HepG2 (cell line): ENCODE measurements around the gene DCAF7. TPM values are rescaled to one million over a fixed set of nuclear protein-coding genes. Genes with fewer than 3 reads are reported as not detected.

Experiments used
- DR1 ChIP-seq: sonication (generic); formaldehyde crosslinking; IDR thresholded peaks from 2 replicates; pipeline ENCODE4 v1.8.0; 2021; ENCODE audit warnings: mild to moderate bottlenecking, missing genetic modification reagents, inconsistent platforms
- MYNN ChIP-seq: sonication (generic); formaldehyde crosslinking; IDR thresholded peaks from 2 replicates; pipeline ENCODE4 v1.4.0; 2020; ENCODE audit warnings: mild to moderate bottlenecking, low read depth, missing genetic modification reagents
- NKX3-1 ChIP-seq: sonication (generic); formaldehyde crosslinking; IDR thresholded peaks from 2 replicates; pipeline ENCODE4 v1.5.0; 2020; ENCODE audit warnings: missing genetic modification reagents
- NR2C2 ChIP-seq: sonication (generic); formaldehyde crosslinking; IDR thresholded peaks from 2 replicates; pipeline ENCODE4 v1.4.0; 2020; ENCODE audit warnings: missing genetic modification reagents, mild to moderate bottlenecking, moderate library complexity, borderline replicate concordance
- RFX5 ChIP-seq: IDR thresholded peaks from 2 replicates; pipeline ENCODE4 v1.6.1; 2011; ENCODE audit warnings: low read depth, low read length, improper control_type of control experiment
- SOX5 ChIP-seq: IDR thresholded peaks from 2 replicates; pipeline ENCODE4 v1.6.1; 2016; ENCODE audit warnings: borderline replicate concordance
- SYNCRIP ChIP-seq: fragments of 200-400 bp; formaldehyde crosslinking; IDR thresholded peaks from 2 replicates; pipeline ENCODE4 v1.6.1; 2018; ENCODE audit warnings: mild to moderate bottlenecking, low read depth, low read length; ENCODE audit not compliant: insufficient read depth
- ZBTB7B ChIP-seq: sonication (generic); formaldehyde crosslinking; IDR thresholded peaks from 2 replicates; pipeline ENCODE4 v1.4.0; 2020; ENCODE audit warnings: missing genetic modification reagents
- ZC3H4 ChIP-seq: sonication (generic); formaldehyde crosslinking; IDR thresholded peaks from 2 replicates; pipeline ENCODE4 v1.4.0; 2020; ENCODE audit warnings: missing genetic modification reagents, borderline replicate concordance
- ZFP37 ChIP-seq: sonication (generic); formaldehyde crosslinking; IDR thresholded peaks from 2 replicates; pipeline ENCODE4 v1.4.0; 2020; ENCODE audit warnings: missing genetic modification reagents, borderline replicate concordance
- ZNF260 ChIP-seq: sonication (generic); formaldehyde crosslinking; IDR thresholded peaks from 2 replicates; pipeline ENCODE4 v1.4.0; 2020; ENCODE audit warnings: missing genetic modification reagents, low read depth, mild to moderate bottlenecking, borderline replicate concordance
- ZNF343 ChIP-seq: sonication (generic); formaldehyde crosslinking; IDR thresholded peaks from 2 replicates; pipeline ENCODE4 v1.4.0; 2020; ENCODE audit warnings: mild to moderate bottlenecking, missing genetic modification reagents
- ZNF431 ChIP-seq: sonication (generic); formaldehyde crosslinking; IDR thresholded peaks from 2 replicates; pipeline ENCODE4 v1.9.0; 2022; ENCODE audit warnings: missing genetic modification reagents, low read depth, mild to moderate bottlenecking, borderline replicate concordance
- ZNF619 ChIP-seq: sonication (generic); formaldehyde crosslinking; IDR thresholded peaks from 2 replicates; pipeline ENCODE4 v1.4.0; 2020; ENCODE audit warnings: mild to moderate bottlenecking, missing genetic modification reagents
- ZSCAN20 ChIP-seq: sonication (generic); formaldehyde crosslinking; IDR thresholded peaks from 2 replicates; pipeline ENCODE4 v1.4.0; 2020; ENCODE audit warnings: missing genetic modification reagents, mild to moderate bottlenecking, borderline replicate concordance
- polyA plus RNA-seq, 8 experiments: library from polyadenylated mRNA; depleted of rRNA in 3 of 8; stranded (reverse) in 7 of 8; unstranded in 1 of 8; fragments of >200 nt; fragmentation: Illumina TruSeq in 4 of 8; extraction: Trizol in 4 of 8; gene quantifications; 2 replicates each; pipeline versions ENCODE4 v1.2.1 to v1.2.3, GENCODE V29; 2011 to 2016; ENCODE audit warnings: low read depth in 4 of 8, missing spikeins in 1 of 8, mixed read lengths in 1 of 8; ENCODE audit not compliant: insufficient read depth in 1 of 8
- total RNA-seq, 5 experiments: library from RNA; depleted of rRNA; stranded (reverse); fragments of >200 nt; fragmentation: Illumina TruSeq; extraction: Trizol; gene quantifications; 2 replicates each; pipeline ENCODE4 v1.2.3, GENCODE V29; 2016; ENCODE audit warnings: low read depth in 1 of 5
- TF ChIP-seq, protein P1 (sequence below): IDR thresholded peaks from 2 replicates; pipeline ENCODE4 v1.6.1; 2016
- TF ChIP-seq, protein P2 (sequence below): IDR thresholded peaks from 2 replicates; pipeline ENCODE4 v1.6.1; 2016
- TF ChIP-seq, protein P3 (sequence below): sonication (generic); formaldehyde crosslinking; IDR thresholded peaks from 2 replicates; pipeline ENCODE4 v1.4.0; 2020; ENCODE audit warnings: missing genetic modification reagents
- TF ChIP-seq, protein P4 (sequence below): sonication (generic); formaldehyde crosslinking; conservative IDR thresholded peaks from 2 replicates; pipeline ENCODE4 v1.8.0; 2022; ENCODE audit warnings: mild to moderate bottlenecking, moderate library complexity, missing genetic modification reagents
- TF ChIP-seq, protein P5 (sequence below): sonication (generic); formaldehyde crosslinking; IDR thresholded peaks from 2 replicates; pipeline ENCODE4 v1.4.0; 2020; ENCODE audit warnings: mild to moderate bottlenecking, missing genetic modification reagents

DCAF7 gene
- total and polyA plus RNA-seq, 2 of the 13 experiments (the other 11 are each of a cell fraction or from before 2014, with no cell fraction given) = 55.2 to 73.4 TPM

DNA sequence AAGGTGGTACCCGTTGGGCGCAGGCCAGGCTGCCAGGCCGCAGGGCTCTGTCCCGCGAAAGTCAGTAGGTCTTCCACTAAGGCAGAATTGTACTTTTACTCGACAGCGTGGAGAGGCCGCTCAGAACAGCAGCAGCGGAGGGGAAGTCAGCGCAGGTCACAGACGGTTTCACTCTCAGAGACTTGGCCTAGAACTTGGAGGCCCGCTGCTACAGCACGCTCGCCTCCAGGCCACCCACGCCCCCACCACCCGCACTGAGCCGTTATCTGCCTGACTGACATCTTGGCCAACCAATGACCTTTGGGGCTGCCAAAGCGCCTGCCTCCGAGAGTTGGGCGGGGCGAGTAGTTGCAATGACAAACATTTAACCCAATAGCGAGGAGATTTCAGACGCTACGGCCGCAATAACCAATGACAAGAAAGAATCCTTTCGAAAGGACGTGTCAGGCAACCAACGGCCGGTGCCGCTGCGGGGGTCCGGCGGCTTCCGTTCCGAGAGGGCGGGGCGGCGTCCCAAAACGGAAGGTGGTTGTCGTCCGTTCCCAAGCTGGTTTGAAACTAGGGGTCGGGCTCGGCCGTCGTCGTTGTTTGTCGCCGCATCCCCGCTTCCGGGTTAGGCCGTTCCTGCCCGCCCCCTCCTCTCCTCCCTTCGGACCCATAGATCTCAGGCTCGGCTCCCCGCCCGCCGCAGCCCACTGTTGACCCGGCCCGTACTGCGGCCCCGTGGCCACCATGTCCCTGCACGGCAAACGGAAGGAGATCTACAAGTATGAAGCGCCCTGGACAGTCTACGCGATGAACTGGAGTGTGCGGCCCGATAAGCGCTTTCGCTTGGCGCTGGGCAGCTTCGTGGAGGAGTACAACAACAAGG is at the start of gene DCAF7 (continued):
- peak; percentile 85 for TF ChIP-seq NR2C2 (CRISPR knock-in tag)
- TF ChIP-seq, protein P1, sequence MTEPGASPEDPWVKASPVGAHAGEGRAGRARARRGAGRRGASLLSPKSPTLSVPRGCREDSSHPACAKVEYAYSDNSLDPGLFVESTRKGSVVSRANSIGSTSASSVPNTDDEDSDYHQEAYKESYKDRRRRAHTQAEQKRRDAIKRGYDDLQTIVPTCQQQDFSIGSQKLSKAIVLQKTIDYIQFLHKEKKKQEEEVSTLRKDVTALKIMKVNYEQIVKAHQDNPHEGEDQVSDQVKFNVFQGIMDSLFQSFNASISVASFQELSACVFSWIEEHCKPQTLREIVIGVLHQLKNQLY (CRISPR knock-in tag) = peak; percentile 10; the same call in 1 of the 2 replicates
- TF ChIP-seq, protein P2, sequence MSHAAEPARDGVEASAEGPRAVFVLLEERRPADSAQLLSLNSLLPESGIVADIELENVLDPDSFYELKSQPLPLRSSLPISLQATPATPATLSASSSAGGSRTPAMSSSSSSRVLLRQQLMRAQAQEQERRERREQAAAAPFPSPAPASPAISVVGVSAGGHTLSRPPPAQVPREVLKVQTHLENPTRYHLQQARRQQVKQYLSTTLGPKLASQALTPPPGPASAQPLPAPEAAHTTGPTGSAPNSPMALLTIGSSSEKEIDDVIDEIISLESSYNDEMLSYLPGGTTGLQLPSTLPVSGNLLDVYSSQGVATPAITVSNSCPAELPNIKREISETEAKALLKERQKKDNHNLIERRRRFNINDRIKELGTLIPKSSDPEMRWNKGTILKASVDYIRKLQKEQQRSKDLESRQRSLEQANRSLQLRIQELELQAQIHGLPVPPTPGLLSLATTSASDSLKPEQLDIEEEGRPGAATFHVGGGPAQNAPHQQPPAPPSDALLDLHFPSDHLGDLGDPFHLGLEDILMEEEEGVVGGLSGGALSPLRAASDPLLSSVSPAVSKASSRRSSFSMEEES (CRISPR knock-in tag) = peak; percentile 42
- TF ChIP-seq, protein P3, sequence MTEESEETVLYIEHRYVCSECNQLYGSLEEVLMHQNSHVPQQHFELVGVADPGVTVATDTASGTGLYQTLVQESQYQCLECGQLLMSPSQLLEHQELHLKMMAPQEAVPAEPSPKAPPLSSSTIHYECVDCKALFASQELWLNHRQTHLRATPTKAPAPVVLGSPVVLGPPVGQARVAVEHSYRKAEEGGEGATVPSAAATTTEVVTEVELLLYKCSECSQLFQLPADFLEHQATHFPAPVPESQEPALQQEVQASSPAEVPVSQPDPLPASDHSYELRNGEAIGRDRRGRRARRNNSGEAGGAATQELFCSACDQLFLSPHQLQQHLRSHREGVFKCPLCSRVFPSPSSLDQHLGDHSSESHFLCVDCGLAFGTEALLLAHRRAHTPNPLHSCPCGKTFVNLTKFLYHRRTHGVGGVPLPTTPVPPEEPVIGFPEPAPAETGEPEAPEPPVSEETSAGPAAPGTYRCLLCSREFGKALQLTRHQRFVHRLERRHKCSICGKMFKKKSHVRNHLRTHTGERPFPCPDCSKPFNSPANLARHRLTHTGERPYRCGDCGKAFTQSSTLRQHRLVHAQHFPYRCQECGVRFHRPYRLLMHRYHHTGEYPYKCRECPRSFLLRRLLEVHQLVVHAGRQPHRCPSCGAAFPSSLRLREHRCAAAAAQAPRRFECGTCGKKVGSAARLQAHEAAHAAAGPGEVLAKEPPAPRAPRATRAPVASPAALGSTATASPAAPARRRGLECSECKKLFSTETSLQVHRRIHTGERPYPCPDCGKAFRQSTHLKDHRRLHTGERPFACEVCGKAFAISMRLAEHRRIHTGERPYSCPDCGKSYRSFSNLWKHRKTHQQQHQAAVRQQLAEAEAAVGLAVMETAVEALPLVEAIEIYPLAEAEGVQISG (CRISPR knock-in tag) = peak; percentile 82
- TF ChIP-seq, protein P4, sequence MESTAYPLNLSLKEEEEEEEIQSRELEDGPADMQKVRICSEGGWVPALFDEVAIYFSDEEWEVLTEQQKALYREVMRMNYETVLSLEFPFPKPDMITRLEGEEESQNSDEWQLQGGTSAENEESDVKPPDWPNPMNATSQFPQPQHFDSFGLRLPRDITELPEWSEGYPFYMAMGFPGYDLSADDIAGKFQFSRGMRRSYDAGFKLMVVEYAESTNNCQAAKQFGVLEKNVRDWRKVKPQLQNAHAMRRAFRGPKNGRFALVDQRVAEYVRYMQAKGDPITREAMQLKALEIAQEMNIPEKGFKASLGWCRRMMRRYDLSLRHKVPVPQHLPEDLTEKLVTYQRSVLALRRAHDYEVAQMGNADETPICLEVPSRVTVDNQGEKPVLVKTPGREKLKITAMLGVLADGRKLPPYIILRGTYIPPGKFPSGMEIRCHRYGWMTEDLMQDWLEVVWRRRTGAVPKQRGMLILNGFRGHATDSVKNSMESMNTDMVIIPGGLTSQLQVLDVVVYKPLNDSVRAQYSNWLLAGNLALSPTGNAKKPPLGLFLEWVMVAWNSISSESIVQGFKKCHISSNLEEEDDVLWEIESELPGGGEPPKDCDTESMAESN (CRISPR knock-in tag) = peak; percentile 35
- 0 out of 2 replicates have a peak, but pooled peaks have one; percentile 44 for TF ChIP-seq SOX5 (CRISPR knock-in tag)
- TF ChIP-seq RFX5 = no peak
- TF ChIP-seq ZNF260 (CRISPR knock-in tag) = no peak
- TF ChIP-seq NKX3-1 (CRISPR knock-in tag) = peak; percentile 88; the same call in 1 of the 2 replicates
- TF ChIP-seq ZNF343 (CRISPR knock-in tag) = peak; percentile 81; the same call in 1 of the 2 replicates
- TF ChIP-seq, protein P5, sequence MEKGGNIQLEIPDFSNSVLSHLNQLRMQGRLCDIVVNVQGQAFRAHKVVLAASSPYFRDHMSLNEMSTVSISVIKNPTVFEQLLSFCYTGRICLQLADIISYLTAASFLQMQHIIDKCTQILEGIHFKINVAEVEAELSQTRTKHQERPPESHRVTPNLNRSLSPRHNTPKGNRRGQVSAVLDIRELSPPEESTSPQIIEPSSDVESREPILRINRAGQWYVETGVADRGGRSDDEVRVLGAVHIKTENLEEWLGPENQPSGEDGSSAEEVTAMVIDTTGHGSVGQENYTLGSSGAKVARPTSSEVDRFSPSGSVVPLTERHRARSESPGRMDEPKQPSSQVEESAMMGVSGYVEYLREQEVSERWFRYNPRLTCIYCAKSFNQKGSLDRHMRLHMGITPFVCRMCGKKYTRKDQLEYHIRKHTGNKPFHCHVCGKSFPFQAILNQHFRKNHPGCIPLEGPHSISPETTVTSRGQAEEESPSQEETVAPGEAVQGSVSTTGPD (CRISPR knock-in tag) = no peak
- peak; percentile 89 for TF ChIP-seq ZNF619 (CRISPR knock-in tag)
- peak; percentile 25 for TF ChIP-seq ZNF431 (CRISPR knock-in tag)
- TF ChIP-seq ZSCAN20 (CRISPR knock-in tag) = peak; percentile 94; the same call in 1 of the 2 replicates
- TF ChIP-seq ZC3H4 (CRISPR knock-in tag) = peak; percentile 64; the same call in 1 of the 2 replicates
- no peak; the same call in 1 of the 2 replicates for TF ChIP-seq ZFP37 (CRISPR knock-in tag)
- TF ChIP-seq DR1 = peak; percentile 75; the same call in 1 of the 2 replicates
- peak; percentile 85; the same call in 1 of the 2 replicates for TF ChIP-seq MYNN
- TF ChIP-seq ZBTB7B = peak; percentile 39
- TF ChIP-seq SYNCRIP = no peak
